ENCODE measurements around the gene DOCK7. TPM values are rescaled to one million over a fixed set of nuclear protein-coding genes. Genes with fewer than 3 reads are reported as not detected.
"Not testable (repeated sequence)": the region's sequence is repeated elsewhere in the genome, so short reads cannot be mapped to it uniquely, and the experiment has no call there.

Gene DOCK7
- polyA plus RNA-seq, 3 donors: 2.9 to 3.7 (median 3.5) TPM

DNA sequence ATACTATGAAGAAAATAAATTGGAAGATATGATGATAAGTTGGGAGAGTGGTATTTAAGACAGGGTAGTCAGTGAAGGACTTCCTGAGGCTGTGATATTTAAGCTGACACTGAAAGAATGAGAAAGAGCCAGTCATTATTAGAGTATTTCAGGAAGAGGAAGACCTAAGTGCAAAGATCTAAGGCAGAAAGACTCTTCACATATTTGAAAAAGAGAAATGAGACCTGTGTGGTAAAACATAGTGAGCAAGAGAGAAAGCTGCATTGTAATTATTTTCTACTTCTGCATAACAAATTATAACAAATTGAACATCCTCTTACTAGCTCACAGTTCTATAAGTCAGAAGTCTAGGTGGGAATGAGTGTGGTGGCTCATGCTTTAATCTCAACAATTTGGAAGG lies 34.6 kb upstream of the DOCK7 start:
- H3K4me3 Mint-ChIP-seq: no peak overlapping the region

DNA sequence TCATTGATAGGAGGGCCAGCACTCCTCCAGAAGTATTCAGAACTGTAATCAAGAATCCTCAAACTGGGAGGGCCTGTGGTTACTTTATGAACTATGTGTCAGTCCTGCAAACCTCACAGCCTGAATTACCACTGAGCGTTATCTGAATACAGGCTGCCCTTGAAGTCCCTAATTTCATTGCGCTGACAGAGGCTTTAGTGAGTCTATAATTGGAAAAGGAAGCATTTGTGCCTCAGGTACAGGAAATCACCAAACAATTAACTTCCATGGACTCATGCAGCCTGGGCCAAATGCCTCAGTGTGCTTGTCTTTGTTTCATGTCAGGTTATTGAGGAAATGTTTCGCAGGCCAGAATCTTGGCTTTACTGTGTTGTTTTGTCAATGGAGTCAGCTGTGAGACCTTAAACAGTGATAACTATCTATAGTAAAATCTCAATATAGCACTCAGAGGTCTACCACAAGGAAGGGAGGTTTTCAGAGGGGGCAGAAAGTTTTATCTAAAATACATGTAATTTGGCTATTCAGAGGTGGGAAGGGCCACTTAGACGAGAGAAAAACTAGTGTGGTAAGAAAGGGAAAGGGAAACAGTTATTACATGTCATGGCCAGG lies 32.9 kb upstream of the DOCK7 start:
- H3K27me3 Mint-ChIP-seq (ENCODE audit: low read depth in 3 of 3): peaks cover 0 to 2% (median 0%) of the 10 kb centered on the region in 3 donors

More for the DNA sequence above, 34.6 kb upstream of the DOCK7 start:
- Histone ChIP-seq H3K4me1 (ENCODE audit: control insufficient read depth in 1 of 2, insufficient read depth in 2 of 2, low read length in 2 of 2) (peaks cover 13 to 19% of the 10 kb centered on the region in 2 donors), H4K20me1 (ENCODE audit: insufficient read depth, low read length) (no peaks in the 10 kb centered on the region), H3K9ac (ENCODE audit: insufficient read depth, low read length, poor library complexity, severe bottlenecking) (no peak overlapping the region), H3K36me3 (replicated peaks in 1 of 2; ENCODE audit: control insufficient read depth in 1 of 2, insufficient read depth in 2 of 2, low read length in 2 of 2) (no peaks in the 10 kb centered on the region), H3K27me3 (ENCODE audit: control insufficient read depth in 2 of 2, insufficient read depth in 2 of 2, low read length in 2 of 2) (no peaks in the 10 kb centered on the region), H3K4me2 (replicated peaks; ENCODE audit: extremely low read depth, low read length, poor library complexity, severe bottlenecking) (no peak overlapping the region), H2AFZ (ENCODE audit: insufficient read depth, low read depth, low read length, poor library complexity, severe bottlenecking) (no peak overlapping the region), H3K27ac (ENCODE audit: low read depth in 1 of 2, low read length in 2 of 2) (peak overlapping the region in 1 of 2 donors; percentile 46), H3K4me3 (replicated peaks in 1 of 3; ENCODE audit: low read depth in 2 of 3, low read length in 3 of 3) (no peak overlapping the region), H3K9me3 (replicated peaks in 1 of 2; ENCODE audit: control insufficient read depth in 1 of 2, insufficient read depth in 1 of 2, low read length in 2 of 2) (no peaks in the 10 kb centered on the region), H3K79me2 (ENCODE audit: insufficient read depth, low read length) (no peaks in the 10 kb centered on the region)
- DNase-seq: peak; percentile 29 to 38 (median 31)
- peaks cover 0 to 2% (median 0%) of the 10 kb centered on the region in 3 donors for H3K27me3 Mint-ChIP-seq (ENCODE audit: low read depth in 3 of 3)
- H3K27ac Mint-ChIP-seq: peak overlapping the region in 4 of 7 donors; percentile 1 to 32 (median 10)
- H3K9me3 Mint-ChIP-seq: peaks cover 0 to 3% (median 0%) of the 10 kb centered on the region in 7 donors
- TF ChIP-seq, protein P1, sequence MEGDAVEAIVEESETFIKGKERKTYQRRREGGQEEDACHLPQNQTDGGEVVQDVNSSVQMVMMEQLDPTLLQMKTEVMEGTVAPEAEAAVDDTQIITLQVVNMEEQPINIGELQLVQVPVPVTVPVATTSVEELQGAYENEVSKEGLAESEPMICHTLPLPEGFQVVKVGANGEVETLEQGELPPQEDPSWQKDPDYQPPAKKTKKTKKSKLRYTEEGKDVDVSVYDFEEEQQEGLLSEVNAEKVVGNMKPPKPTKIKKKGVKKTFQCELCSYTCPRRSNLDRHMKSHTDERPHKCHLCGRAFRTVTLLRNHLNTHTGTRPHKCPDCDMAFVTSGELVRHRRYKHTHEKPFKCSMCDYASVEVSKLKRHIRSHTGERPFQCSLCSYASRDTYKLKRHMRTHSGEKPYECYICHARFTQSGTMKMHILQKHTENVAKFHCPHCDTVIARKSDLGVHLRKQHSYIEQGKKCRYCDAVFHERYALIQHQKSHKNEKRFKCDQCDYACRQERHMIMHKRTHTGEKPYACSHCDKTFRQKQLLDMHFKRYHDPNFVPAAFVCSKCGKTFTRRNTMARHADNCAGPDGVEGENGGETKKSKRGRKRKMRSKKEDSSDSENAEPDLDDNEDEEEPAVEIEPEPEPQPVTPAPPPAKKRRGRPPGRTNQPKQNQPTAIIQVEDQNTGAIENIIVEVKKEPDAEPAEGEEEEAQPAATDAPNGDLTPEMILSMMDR (IDR thresholded peaks at IDR 0.05): no peak
- intact Hi-C loops (cut with micrococcal nuclease): no loop called here
- H3K4me1 Mint-ChIP-seq: peaks cover 23% of the 10 kb centered on the region
- H3K36me3 Mint-ChIP-seq: no peaks in the 10 kb centered on the region

DNA sequence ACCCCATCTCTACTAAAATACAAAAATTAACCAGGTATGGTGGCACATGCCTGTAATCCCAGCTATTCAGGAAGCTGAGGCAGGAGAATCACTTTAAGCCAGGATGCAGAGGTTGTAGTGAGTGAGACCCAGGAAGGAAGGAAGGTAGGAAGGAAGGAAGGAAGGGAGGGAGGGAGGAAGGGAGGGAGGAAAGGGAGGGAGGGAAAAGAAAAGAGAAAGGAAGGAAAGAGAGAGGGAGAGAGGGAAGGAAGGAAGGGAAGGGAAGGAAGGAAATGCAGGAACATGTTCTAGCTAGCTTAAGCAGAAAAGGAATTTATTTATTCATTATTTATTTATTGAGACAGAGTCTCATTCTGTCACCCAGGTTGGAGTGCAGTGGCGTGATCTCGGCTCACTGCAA lies 30.2 kb upstream of the DOCK7 start:
- H3K4me3 Mint-ChIP-seq: not testable (repeated sequence)

More for the DNA sequence above, 32.9 kb upstream of the DOCK7 start:
- H3K9me3 Mint-ChIP-seq: peaks cover 0 to 3% (median 0%) of the 10 kb centered on the region in 7 donors
- H3K4me3 Mint-ChIP-seq: no peak overlapping the region
- H3K4me1 Mint-ChIP-seq: peaks cover 31% of the 10 kb centered on the region
- Histone ChIP-seq H3K79me2 (ENCODE audit: insufficient read depth, low read length) (no peaks in the 10 kb centered on the region), H2AFZ (ENCODE audit: insufficient read depth, low read depth, low read length, poor library complexity, severe bottlenecking) (peak overlapping the region; percentile 31), H3K27me3 (ENCODE audit: control insufficient read depth in 2 of 2, insufficient read depth in 2 of 2, low read length in 2 of 2) (no peaks in the 10 kb centered on the region), H3K9ac (ENCODE audit: insufficient read depth, low read length, poor library complexity, severe bottlenecking) (no peak overlapping the region), H3K27ac (ENCODE audit: low read depth in 1 of 2, low read length in 2 of 2) (no peak overlapping the region), H3K4me1 (ENCODE audit: control insufficient read depth in 1 of 2, insufficient read depth in 2 of 2, low read length in 2 of 2) (peaks cover 22 to 24% of the 10 kb centered on the region in 2 donors), H3K36me3 (replicated peaks in 1 of 2; ENCODE audit: control insufficient read depth in 1 of 2, insufficient read depth in 2 of 2, low read length in 2 of 2) (no peaks in the 10 kb centered on the region), H3K4me3 (replicated peaks in 1 of 3; ENCODE audit: low read depth in 2 of 3, low read length in 3 of 3) (no peak overlapping the region), H3K4me2 (replicated peaks; ENCODE audit: extremely low read depth, low read length, poor library complexity, severe bottlenecking) (no peak overlapping the region), H3K9me3 (replicated peaks in 1 of 2; ENCODE audit: control insufficient read depth in 1 of 2, insufficient read depth in 1 of 2, low read length in 2 of 2) (no peaks in the 10 kb centered on the region), H4K20me1 (ENCODE audit: insufficient read depth, low read length) (no peaks in the 10 kb centered on the region)
- 13% methylated on average over 1 of the region's 4 CpGs for WGBS (ENCODE audit: insufficient coverage)
- H3K36me3 Mint-ChIP-seq: no peaks in the 10 kb centered on the region
- DNase-seq: no peak
- H3K27ac Mint-ChIP-seq: peak overlapping the region in 1 of 7 donors; percentile 54
- TF ChIP-seq, protein P1 (IDR thresholded peaks at IDR 0.05): no peak
- intact Hi-C loops (cut with micrococcal nuclease): no loop called here

More for the DNA sequence above, 30.2 kb upstream of the DOCK7 start:
- no CpG with 5 or more reads among the region's 2 CpGs for WGBS (ENCODE audit: insufficient coverage)
- peaks cover 20 to 23% of the 10 kb centered on the region in 2 donors for H3K4me1 ChIP-seq (ENCODE audit: control insufficient read depth in 1 of 2, insufficient read depth in 2 of 2, low read length in 2 of 2)
- H3K4me1 Mint-ChIP-seq: peaks cover 21% of the 10 kb centered on the region
- H3K79me2 ChIP-seq (ENCODE audit: insufficient read depth, low read length); DNase-seq; H4K20me1 ChIP-seq (ENCODE audit: insufficient read depth, low read length); H3K9me3 Mint-ChIP-seq; H3K9ac ChIP-seq (ENCODE audit: insufficient read depth, low read length, poor library complexity, severe bottlenecking); H3K4me2 ChIP-seq (replicated peaks; ENCODE audit: extremely low read depth, low read length, poor library complexity, severe bottlenecking); H3K27me3 ChIP-seq (ENCODE audit: control insufficient read depth in 2 of 2, insufficient read depth in 2 of 2, low read length in 2 of 2); H3K36me3 ChIP-seq (replicated peaks in 1 of 2; ENCODE audit: control insufficient read depth in 1 of 2, insufficient read depth in 2 of 2, low read length in 2 of 2); H3K27ac ChIP-seq (ENCODE audit: low read depth in 1 of 2, low read length in 2 of 2); H3K27ac Mint-ChIP-seq; H2AFZ ChIP-seq (ENCODE audit: insufficient read depth, low read depth, low read length, poor library complexity, severe bottlenecking); H3K36me3 Mint-ChIP-seq; H3K4me3 ChIP-seq (replicated peaks in 1 of 3; ENCODE audit: low read depth in 2 of 3, low read length in 3 of 3); H3K27me3 Mint-ChIP-seq (ENCODE audit: low read depth in 3 of 3); H3K9me3 ChIP-seq (replicated peaks in 1 of 2; ENCODE audit: control insufficient read depth in 1 of 2, insufficient read depth in 1 of 2, low read length in 2 of 2); intact Hi-C loops (cut with micrococcal nuclease): not testable (repeated sequence)

Measured in CD14-positive monocyte (primary cell).